Activated gamma-delta T cell (primary cell): ENCODE data around the gene OPRL1.

Source experiments
- DNase-seq: peaks from one replicate; lab custom pipeline; 2025; lab: John Stamatoyannopoulos, UW

Gene OPRL1

GRCh38 chr20:64042054-64042781 lies 37.7 kb upstream of the OPRL1 start:
- no peak for DNase-seq

- DNase-seq, result no peak
Observed at GRCh38 chr20:64043768-64044167, 36.1 kb upstream of the OPRL1 start.

GRCh38 chr20:64044484-64045247 lies 35.2 kb upstream of the OPRL1 start:
- no peak for DNase-seq

DNA sequence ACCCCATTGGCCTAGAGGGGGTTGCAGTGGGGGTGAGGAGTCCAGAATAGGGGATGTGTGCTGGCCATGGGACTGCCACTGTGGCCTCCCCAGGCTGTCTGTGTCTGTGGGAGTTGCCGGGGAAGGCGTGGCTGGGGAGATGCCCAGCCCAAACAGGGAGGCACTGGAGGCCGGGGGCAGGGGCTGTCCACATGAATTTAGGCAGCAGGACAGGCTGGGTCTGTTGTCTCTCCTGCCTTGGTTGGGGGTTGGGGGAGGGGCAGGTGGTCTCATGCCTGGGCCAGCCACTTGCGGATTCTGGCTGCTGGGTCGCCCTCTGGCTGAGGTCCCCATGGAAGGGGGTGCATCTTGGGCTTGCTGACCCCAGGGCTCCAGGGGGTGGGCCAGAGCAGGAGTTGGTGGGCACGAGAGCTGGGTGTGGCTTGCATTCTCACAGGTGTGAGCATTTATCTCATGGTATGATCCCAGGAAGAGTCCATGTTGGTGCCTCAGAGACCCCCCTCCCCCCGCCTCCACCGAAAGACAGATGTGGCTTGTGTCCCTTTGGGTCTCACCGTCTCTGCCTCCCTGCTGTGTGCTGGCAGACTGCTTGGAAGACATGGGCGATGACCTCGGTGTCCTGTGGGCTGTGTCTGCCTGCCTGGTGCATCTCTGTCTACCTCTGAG lies 34.4 kb upstream of the OPRL1 start:
- no peak for DNase-seq

- DNase-seq, result no peak
Observed at GRCh38 chr20:64047046-64047389, 32.9 kb upstream of the OPRL1 start.

GRCh38 chr20:64047968-64048401 lies 31.9 kb upstream of the OPRL1 start:
- DNase-seq, result no peak

DNA sequence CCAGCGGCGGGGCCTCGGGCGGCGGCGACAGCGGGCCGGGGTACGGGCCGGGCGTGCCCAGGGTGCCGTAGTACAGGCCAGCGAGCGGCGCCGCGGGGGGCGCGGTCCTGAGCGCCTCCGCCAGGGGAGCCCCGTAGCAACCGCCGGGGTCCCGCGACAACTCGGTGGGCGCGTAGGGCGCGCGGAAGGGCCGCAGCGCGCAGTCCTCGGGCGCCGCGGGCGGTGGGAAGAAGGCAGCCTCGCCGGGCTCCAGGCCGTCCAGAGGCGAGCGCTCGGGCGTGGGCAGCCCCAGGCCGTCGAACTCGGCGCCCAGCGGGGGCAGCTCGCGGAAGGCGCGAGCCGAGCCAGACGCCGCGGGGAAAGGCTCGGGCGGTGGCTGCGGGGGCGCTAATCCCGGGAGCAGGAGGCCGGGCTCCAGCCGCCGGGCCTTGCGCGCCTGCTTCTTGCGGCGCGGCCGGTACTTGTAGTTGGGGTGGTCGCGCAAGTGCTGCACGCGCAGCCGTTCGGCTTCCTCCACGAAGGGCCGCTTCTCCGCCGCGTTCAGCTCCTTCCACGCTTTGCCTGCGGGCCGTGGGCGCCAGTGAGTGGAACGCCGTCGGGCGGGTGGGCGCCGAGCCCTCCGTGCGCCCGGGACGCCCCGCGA lies 31.4 kb upstream of the OPRL1 start:
- no peak for DNase-seq

DNA sequence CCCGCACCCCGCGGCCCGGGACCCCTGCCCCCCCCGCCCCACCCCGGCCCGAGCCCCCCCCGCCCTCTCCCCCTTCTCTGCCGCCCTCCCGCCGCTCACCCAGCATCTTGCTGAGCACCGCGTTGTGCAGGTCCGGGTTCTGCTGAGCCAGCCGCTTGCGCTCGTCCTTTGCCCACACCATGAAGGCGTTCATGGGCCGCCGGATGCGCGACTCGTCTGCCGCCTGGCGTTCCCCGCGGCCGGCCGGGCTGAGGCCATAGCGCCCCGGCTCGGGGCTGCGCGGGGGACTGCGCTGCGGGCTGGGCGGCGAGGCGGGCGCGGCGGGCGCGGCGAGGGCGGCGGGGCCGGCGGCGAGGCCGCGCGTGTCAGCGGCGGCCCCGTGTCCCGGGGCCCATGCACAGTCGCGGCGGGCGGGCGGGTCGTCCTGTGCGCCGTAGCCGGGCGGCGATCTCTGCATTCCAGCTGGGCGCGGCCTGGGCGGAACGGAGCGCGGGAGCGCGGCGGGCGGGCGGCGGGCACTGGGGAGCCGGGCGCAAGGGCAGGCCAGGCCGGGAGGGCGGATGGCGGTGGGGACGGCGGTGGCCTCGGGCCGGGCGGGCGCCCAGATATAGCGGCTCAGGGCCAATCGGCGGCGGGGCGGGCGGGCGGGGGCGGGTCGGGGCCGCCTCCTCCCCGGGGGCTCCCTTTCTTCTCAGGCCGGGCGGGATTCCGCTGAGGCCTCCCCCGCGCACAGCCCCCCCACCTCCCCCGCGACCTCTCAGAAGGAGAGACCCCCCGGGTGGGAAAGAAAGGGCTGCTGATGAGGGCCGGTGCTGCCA lies 30.6 kb upstream of the OPRL1 start, which contains the start of gene SOX18:
Gene SOX18 (minus strand): TSS at position 580 of the 818 bp plus-strand sequence. CDS start 123 bp downstream, at position 457.
- no peak for DNase-seq

DNA sequence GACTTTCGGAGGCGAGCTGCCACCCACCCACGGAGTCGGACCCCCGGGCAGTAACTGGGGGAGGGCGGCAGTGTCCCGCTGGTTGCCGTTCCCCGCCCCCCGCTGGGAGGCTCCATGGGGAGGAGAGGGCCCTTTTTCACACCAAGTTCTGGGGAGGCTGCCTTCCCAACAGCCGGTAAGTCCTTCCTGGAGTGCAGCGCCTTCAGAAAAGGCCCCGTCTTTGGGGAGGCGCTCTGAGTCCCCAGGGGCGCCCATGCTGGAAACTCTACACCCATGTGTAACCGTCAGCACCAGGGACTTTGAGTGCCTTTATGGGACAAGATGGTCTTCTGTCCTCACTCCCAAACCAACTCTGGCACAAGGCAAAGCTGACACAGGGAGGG lies 30.0 kb upstream of the OPRL1 start:
- no peak for DNase-seq

GRCh38 chr20:64050261-64051032 lies 29.4 kb upstream of the OPRL1 start:
- no peak for DNase-seq

- no peak for DNase-seq
Observed at GRCh38 chr20:64051033-64051452, 28.8 kb upstream of the OPRL1 start.

GRCh38 chr20:64051561-64052325 lies 28.1 kb upstream of the OPRL1 start:
- no peak for DNase-seq

DNA sequence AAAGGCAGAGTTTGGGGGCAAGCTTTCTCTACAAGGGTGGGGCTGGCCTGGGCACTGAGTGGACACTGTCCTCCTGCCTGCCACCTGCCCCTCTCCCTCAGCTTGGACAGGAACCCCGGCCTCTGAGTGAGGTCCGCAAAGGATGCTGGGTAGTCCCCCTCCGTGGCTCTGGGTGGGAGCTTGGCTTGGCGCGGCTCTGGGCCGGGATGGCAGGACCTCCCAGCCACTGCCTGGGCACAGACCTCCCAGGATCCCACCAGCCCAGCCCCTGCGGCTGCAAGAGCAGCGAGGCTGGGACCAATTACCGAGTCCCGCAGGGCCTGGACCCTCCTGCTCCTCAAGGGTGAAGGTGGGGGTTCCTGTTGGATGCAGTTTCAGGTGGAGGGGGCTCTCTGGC lies 27.6 kb upstream of the OPRL1 start:
- no peak for DNase-seq

DNA sequence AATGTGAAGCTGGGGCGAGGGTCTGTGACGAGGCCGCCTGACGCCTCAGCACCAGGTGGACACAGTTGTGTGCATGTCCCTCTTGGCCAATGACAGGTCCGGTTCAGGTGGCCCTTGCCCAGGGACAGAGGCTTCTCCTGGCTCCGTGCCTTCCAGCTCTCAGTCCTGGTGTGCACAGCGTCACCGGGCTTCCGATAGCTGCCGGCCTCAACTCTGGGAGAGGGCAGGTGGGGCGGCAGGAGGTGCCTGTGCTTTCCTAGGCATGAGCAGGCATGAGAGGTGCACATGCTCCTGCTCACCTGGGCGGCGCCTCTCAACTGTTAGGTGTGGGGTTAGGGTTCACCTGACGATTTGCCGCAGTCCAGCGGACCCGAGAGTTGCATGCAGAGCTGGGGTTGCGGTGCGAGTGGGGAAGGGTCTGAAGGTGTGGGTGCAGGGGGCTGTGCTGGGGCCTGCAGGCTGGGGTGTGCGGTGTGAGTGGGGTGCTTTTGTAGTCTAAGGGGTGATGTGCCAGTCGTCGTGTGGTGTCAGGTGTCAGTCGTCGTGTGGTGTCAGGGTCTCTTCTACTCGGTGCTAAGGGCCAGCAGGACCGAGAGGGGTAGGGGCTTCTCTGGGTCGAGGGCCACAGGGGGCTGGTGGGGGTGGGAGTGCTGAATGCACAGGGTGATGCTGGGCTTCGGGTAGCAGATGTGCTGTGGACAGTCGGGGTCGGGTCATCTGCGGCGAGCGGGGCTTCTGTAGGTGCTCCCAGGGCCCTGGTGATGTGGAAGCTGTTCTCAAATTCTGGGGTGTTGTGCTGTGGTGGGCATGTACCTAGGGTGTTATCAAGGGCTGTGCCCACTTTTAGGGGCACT lies 26.7 kb upstream of the OPRL1 start:
- no peak for DNase-seq

- no peak for DNase-seq
Observed at GRCh38 chr20:64053841-64054661, 25.8 kb upstream of the OPRL1 start.

DNA sequence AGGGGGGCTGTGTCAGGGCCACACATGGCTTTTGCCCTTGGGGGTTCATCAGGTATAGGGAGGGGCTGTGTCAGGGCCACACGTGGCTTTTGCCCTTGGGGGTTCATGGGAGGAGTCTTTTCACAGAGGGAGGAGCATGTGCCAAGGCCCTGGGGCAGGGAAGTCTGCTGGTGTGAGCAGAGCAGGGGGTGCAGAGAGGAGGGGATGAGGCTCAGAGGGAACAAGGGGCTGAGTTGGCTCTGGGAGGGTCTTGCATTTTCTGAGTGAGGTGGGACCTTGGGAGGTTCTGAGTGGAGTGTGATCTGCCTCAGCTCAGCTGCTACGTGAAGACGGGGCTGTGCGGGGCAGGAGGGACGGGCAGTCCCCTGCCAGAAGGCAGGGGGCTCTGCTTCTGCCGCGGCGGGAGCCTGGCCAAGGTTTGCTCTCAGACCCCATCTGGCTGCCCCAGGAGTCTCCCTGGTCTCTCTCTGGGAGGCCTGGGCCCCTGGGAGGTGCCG lies 24.4 kb upstream of the OPRL1 start:
- DNase-seq, result no peak

DNA sequence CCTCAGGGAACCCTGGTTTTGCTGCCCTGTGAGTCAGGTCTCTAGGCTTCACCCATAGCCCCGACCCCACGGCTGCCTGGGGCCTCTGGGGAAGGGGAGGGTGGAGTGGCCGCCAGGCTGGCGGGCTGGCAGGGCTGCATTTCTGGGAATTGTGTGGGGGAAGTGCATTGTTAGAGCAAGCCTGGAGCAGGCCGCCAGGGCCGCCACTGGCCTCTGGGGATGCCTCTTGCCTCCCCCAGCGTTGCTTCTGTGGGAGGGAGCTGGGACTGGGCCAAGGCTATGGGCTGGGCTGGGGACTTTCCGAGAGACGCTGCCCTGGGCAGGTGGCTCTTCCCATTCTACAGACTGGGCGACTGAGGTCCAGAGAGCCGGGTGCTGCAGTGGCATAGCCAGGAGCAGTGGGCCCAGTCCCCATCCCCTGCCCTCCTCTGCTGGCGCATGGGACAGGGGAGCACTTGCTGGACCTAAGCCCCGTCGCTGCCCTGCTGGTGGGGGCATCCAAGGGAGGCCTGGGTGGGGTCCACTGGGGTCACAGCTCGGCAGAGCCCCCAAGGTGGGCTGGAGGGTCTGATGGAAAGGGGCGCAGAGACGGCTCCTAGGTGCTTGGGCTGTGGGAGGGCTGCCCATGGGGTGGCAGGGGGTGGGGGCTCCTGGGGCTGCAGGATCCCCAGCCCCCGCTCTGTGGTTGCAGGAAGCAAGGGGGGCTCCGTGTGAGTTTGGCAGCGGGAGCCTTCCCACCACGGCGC lies 23.8 kb upstream of the OPRL1 start:
- DNase-seq, result no peak

- no peak for DNase-seq
Observed at GRCh38 chr20:64056639-64056888, 23.3 kb upstream of the OPRL1 start.
